Measurements from ENCODE around the gene B4GALNT3. TPM values are rescaled to one million over a fixed set of nuclear protein-coding genes. Genes with fewer than 3 reads are reported as not detected.

The B4GALNT3 gene
- total and polyA plus RNA-seq, 7 donors, result 0.21 to 4.0 (median 0.57) TPM

GRCh38 chr12:563250-563781, 103.6 kb downstream of the B4GALNT3 start:
- no peak for TF ChIP-seq CTCF (IDR thresholded peaks at IDR 0.05)
- 67 to 76% (median 76%) methylated on average over 8 of the region's 8 CpGs for WGBS, 3 donors
- H3K9me3 ChIP-seq, result no peaks in the 10 kb centered on the region
- DNase-seq (no peak), ATAC-seq (no peak)
- H3K4me3 ChIP-seq, result no peak overlapping the region
- H3K27me3 ChIP-seq (ENCODE audit: insufficient read depth in 3 of 3, low read length in 2 of 3), result no peaks in the 10 kb centered on the region
- H3K4me1 ChIP-seq, result no peaks in the 10 kb centered on the region
- no peaks in the 10 kb centered on the region for H3K36me3 ChIP-seq (ENCODE audit: insufficient read depth in 1 of 2, low read depth in 1 of 2)
- no peak overlapping the region for H3K27ac ChIP-seq
- intact Hi-C loops (cut with DNase I), result loop anchor here (10.0 kb wide), 2 partner anchors 531 to 1021 kb away; no protein-coding TSS in a partner anchor

- H3K9me3 ChIP-seq, result no peaks in the 10 kb centered on the region
- intact Hi-C loops (cut with DNase I), result loop anchor here (10.0 kb wide), 2 partner anchors 531 to 1021 kb away; no protein-coding TSS in a partner anchor
- 73 to 78% (median 76%) methylated on average over 7 of the region's 7 CpGs for WGBS, 3 donors
- H3K27me3 ChIP-seq (ENCODE audit: insufficient read depth in 3 of 3, low read length in 2 of 3), result no peaks in the 10 kb centered on the region
- H3K27ac ChIP-seq, result no peak overlapping the region
- DNase-seq (no peak), ATAC-seq (no peak)
- H3K4me3 ChIP-seq, result no peak overlapping the region
- H3K4me1 ChIP-seq, result no peaks in the 10 kb centered on the region
- H3K36me3 ChIP-seq (ENCODE audit: insufficient read depth in 1 of 2, low read depth in 1 of 2), result no peaks in the 10 kb centered on the region
- TF ChIP-seq CTCF (IDR thresholded peaks at IDR 0.05), result no peak
Observed at GRCh38 chr12:563787-564298, 104.1 kb downstream of the B4GALNT3 start.

- H3K27me3 ChIP-seq (ENCODE audit: insufficient read depth in 3 of 3, low read length in 2 of 3), result no peaks in the 10 kb centered on the region
- intact Hi-C loops (cut with DNase I), result loop anchor here (5.0 to 10.0 kb wide), 4 partner anchors 387 to 1020 kb away; no protein-coding TSS in a partner anchor
- H3K27ac ChIP-seq, result no peak overlapping the region
- no peaks in the 10 kb centered on the region for H3K36me3 ChIP-seq (ENCODE audit: insufficient read depth in 1 of 2, low read depth in 1 of 2)
- TF ChIP-seq CTCF (IDR thresholded peaks at IDR 0.05), result no peak
- H3K4me3 ChIP-seq, result no peak overlapping the region
- H3K9me3 ChIP-seq, result no peaks in the 10 kb centered on the region
- DNase-seq (no peak), ATAC-seq (no peak)
- WGBS, 3 donors, result 85 to 93% (median 91%) methylated on average over 8 of the region's 8 CpGs
- no peaks in the 10 kb centered on the region for H3K4me1 ChIP-seq
Observed at GRCh38 chr12:565161-565560, 105.4 kb downstream of the B4GALNT3 start.

GRCh38 chr12:565589-566105, 105.9 kb downstream of the B4GALNT3 start:
- TF ChIP-seq CTCF (IDR thresholded peaks at IDR 0.05), result no peak
- WGBS, 3 donors, result 93 to 95% (median 95%) methylated on average over 21 of the region's 21 CpGs
- intact Hi-C loops (cut with DNase I), result loop anchor here (5.0 to 10.0 kb wide), 4 partner anchors 387 to 1019 kb away; no protein-coding TSS in a partner anchor
- H3K27me3 ChIP-seq (ENCODE audit: insufficient read depth in 3 of 3, low read length in 2 of 3), result no peaks in the 10 kb centered on the region
- H3K9me3 ChIP-seq, result no peaks in the 10 kb centered on the region
- no peak overlapping the region for H3K4me3 ChIP-seq
- DNase-seq, result no peak
- no peak overlapping the region for H3K27ac ChIP-seq
- H3K36me3 ChIP-seq (ENCODE audit: insufficient read depth in 1 of 2, low read depth in 1 of 2), result no peaks in the 10 kb centered on the region
- no peak for ATAC-seq
- no peaks in the 10 kb centered on the region for H3K4me1 ChIP-seq
